Neuronal stem cell (in vitro differentiated cells): ENCODE measurements around the gene RAB12.
A peak's percentile ranks its signal among the peaks of the same experiment; 100 is the strongest.

ENCODE experiments used
- DNase-seq: peaks from one replicate; pipeline ENCODE4 v3.0.0-alpha.2; 2013; ENCODE audit warnings: low spot score
- H2AFZ ChIP-seq: one replicate; pipeline ENCODE4 v1.6.1; 2013; ENCODE audit warnings: mild to moderate bottlenecking, low read length, inconsistent platforms
- H2AK5ac ChIP-seq: 2 replicates; pipeline ENCODE4 v1.6.1; 2013; ENCODE audit warnings: low read depth, mild to moderate bottlenecking, inconsistent platforms, low read length, moderate library complexity, mixed read lengths
- H2BK120ac ChIP-seq: 2 replicates; pipeline ENCODE4 v1.6.1; 2013; ENCODE audit warnings: low read depth, mild to moderate bottlenecking, inconsistent platforms, low read length, moderate library complexity, mixed read lengths
- H2BK12ac ChIP-seq: one replicate; pipeline ENCODE4 v1.6.1; 2013; ENCODE audit warnings: low read length, inconsistent platforms
- H2BK15ac ChIP-seq: 2 replicates; pipeline ENCODE4 v1.6.1; 2013; ENCODE audit warnings: mild to moderate bottlenecking, low read length, inconsistent platforms, mixed read lengths
- H2BK5ac ChIP-seq: one replicate; pipeline ENCODE4 v1.6.1; 2013; ENCODE audit warnings: inconsistent platforms, mild to moderate bottlenecking, low read length, moderate library complexity
- H3K14ac ChIP-seq: one replicate; pipeline ENCODE4 v1.6.1; 2013; ENCODE audit warnings: low read length, inconsistent platforms
- H3K18ac ChIP-seq: 2 replicates; pipeline ENCODE4 v1.6.1; 2013; ENCODE audit warnings: low read length, inconsistent platforms
- H3K23ac ChIP-seq: 2 replicates; pipeline ENCODE4 v1.6.1; 2013; ENCODE audit warnings: low read depth, mild to moderate bottlenecking, mixed read lengths, low read length, inconsistent platforms; ENCODE audit not compliant: poor library complexity
- H3K27ac ChIP-seq: replicated peaks from 3 replicates; pipeline ENCODE4 v1.5.1; 2013; ENCODE audit warnings: low read length, inconsistent platforms
- H3K27me3 ChIP-seq, 3 experiments: 2 replicates each; pipeline ENCODE4 v1.6.1; 2013; ENCODE audit warnings: low read length in 3 of 3, mild to moderate bottlenecking in 2 of 3, inconsistent platforms in 1 of 3, low read depth in 1 of 3, mixed read lengths in 1 of 3, moderate library complexity in 1 of 3; ENCODE audit not compliant: control insufficient read depth in 3 of 3, insufficient read depth in 3 of 3
- H3K36me3 ChIP-seq, 2 donors: replicated peaks in 1 of 2; 2 replicates each; pipeline ENCODE4 v1.6.1; 2013; ENCODE audit warnings: low read length in 2 of 2; ENCODE audit not compliant: control insufficient read depth in 2 of 2, insufficient read depth in 2 of 2
- H3K4ac ChIP-seq: 2 replicates; pipeline ENCODE4 v1.6.1; 2013; ENCODE audit warnings: inconsistent platforms, mild to moderate bottlenecking, low read length, moderate library complexity
- H3K4me1 ChIP-seq, 2 donors: 1 replicate in 1 of 2; 2 replicates in 1 of 2; pipeline ENCODE4 v1.6.1; 2013; ENCODE audit warnings: low read length in 2 of 2, low read depth in 1 of 2; ENCODE audit not compliant: control insufficient read depth in 2 of 2, insufficient read depth in 1 of 2
- H3K4me2 ChIP-seq: one replicate; pipeline ENCODE4 v1.6.1; 2013; ENCODE audit warnings: mild to moderate bottlenecking, low read length, inconsistent platforms; ENCODE audit not compliant: insufficient read depth, poor library complexity, severe bottlenecking
- H3K4me3 ChIP-seq, 2 donors: 2 replicates each; pipeline ENCODE4 v1.5.1; 2013; ENCODE audit warnings: low read length in 2 of 2, mild to moderate bottlenecking in 2 of 2, inconsistent platforms in 1 of 2, moderate library complexity in 1 of 2
- H3K79me1 ChIP-seq: one replicate; pipeline ENCODE4 v1.6.1; 2013; ENCODE audit warnings: low read depth, mild to moderate bottlenecking, inconsistent platforms, low read length, moderate library complexity
- H3K9ac ChIP-seq: one replicate; pipeline ENCODE4 v1.6.1; 2013; ENCODE audit warnings: mild to moderate bottlenecking, low read depth, low read length, inconsistent platforms; ENCODE audit not compliant: poor library complexity
- H3K9me3 ChIP-seq, 2 donors: replicated peaks in 1 of 2; 2 replicates each; pipeline versions ENCODE3 to v1.6.1; 2013; ENCODE audit warnings: low read length in 2 of 2, mild to moderate bottlenecking in 2 of 2, inconsistent platforms in 1 of 2, low read depth in 1 of 2, mixed read lengths in 1 of 2, moderate library complexity in 1 of 2; ENCODE audit not compliant: control insufficient read depth in 2 of 2, insufficient read depth in 1 of 2
- H4K8ac ChIP-seq: one replicate; pipeline ENCODE4 v1.6.1; 2013; ENCODE audit warnings: low read depth, mild to moderate bottlenecking, inconsistent platforms, low read length, moderate library complexity
- H4K91ac ChIP-seq: one replicate; pipeline ENCODE4 v1.6.1; 2013; ENCODE audit warnings: low read length, low read depth, mild to moderate bottlenecking, inconsistent platforms; ENCODE audit not compliant: poor library complexity
- WGBS, 2 donors: extraction: QIAGEN DNeasy Blood & Tissue Kit; methylation state at CpG; one replicate each; pipeline ENCODE4 v1.1.7; 2013; ENCODE audit warnings: missing lambda C conversion rate in 2 of 2, mixed read lengths in 1 of 2; ENCODE audit not compliant: insufficient read length in 2 of 2, insufficient replicate concordance in 1 of 2; ENCODE audit errors: extremely low coverage in 2 of 2; 5-methylcytosine and 5-hydroxymethylcytosine counted together

RAB12 gene

GRCh38 chr18:8607776-8608742, 1.2 kb upstream of the RAB12 start:
- peak overlapping the region in 1 of 2 donors; percentile 76 for H3K4me3 ChIP-seq
- no peak overlapping the region for H3K14ac ChIP-seq
- H2BK5ac ChIP-seq = no peak overlapping the region
- no peak overlapping the region for H4K8ac ChIP-seq
- H3K9me3 ChIP-seq = no peaks in the 10 kb centered on the region
- no peak overlapping the region for H2BK120ac ChIP-seq
- H2BK15ac ChIP-seq = no peak overlapping the region
- no peak overlapping the region for H3K23ac ChIP-seq
- no peak overlapping the region for H3K27ac ChIP-seq
- no peak overlapping the region for H2BK12ac ChIP-seq
- DNase-seq = no peak
- H4K91ac ChIP-seq = no peak overlapping the region
- WGBS, 2 donors = no CpG with 5 or more reads among the region's 18 CpGs
- H3K18ac ChIP-seq = no peak overlapping the region
- H3K4ac ChIP-seq = no peak overlapping the region
- peaks cover 7 to 9% of the 10 kb centered on the region in 2 donors for H3K4me1 ChIP-seq
- peak overlapping the region; percentile 98 for H2AFZ ChIP-seq
- H3K4me2 ChIP-seq = peak overlapping the region; percentile 64
- H3K36me3 ChIP-seq = peaks cover 4 to 17% of the 10 kb centered on the region in 2 donors
- no peak overlapping the region for H2AK5ac ChIP-seq
- H3K27me3 ChIP-seq = peaks cover 0 to 13% (median 0%) of the 10 kb centered on the region in 3 experiments
- peak overlapping the region; percentile 53 for H3K9ac ChIP-seq
- H3K79me1 ChIP-seq = peaks cover 12% of the 10 kb centered on the region

GRCh38 chr18:8609659-8610458, 622 bp downstream of the RAB12 start:
- H2BK5ac ChIP-seq = peak overlapping the region; percentile 46
- peak overlapping the region; percentile 96 for H3K9ac ChIP-seq
- peak overlapping the region; percentile 22 for H2AK5ac ChIP-seq
- no peak overlapping the region for H2BK15ac ChIP-seq
- H3K4me1 ChIP-seq = peaks cover 7 to 9% of the 10 kb centered on the region in 2 donors
- peaks cover 0 to 13% (median 0%) of the 10 kb centered on the region in 3 experiments for H3K27me3 ChIP-seq
- H4K91ac ChIP-seq = no peak overlapping the region
- H2BK12ac ChIP-seq = no peak overlapping the region
- H3K9me3 ChIP-seq = no peaks in the 10 kb centered on the region
- H3K4ac ChIP-seq = no peak overlapping the region
- H2BK120ac ChIP-seq = no peak overlapping the region
- H4K8ac ChIP-seq = no peak overlapping the region
- H3K36me3 ChIP-seq = peaks cover 4 to 26% of the 10 kb centered on the region in 2 donors
- H3K14ac ChIP-seq = peak overlapping the region; percentile 65
- no peak for DNase-seq
- H3K79me1 ChIP-seq = peaks cover 13% of the 10 kb centered on the region
- H2AFZ ChIP-seq = peak overlapping the region; percentile 72
- H3K18ac ChIP-seq = peak overlapping the region; percentile 89
- H3K4me3 ChIP-seq = peak overlapping the region; percentile 93 to 99
- H3K27ac ChIP-seq = no peak overlapping the region
- WGBS, 2 donors = no CpG with 5 or more reads among the region's 78 CpGs
- H3K4me2 ChIP-seq = peak overlapping the region; percentile 88
- H3K23ac ChIP-seq = peak overlapping the region; percentile 36

GRCh38 chr18:8610459-8610851, 1.2 kb downstream of the RAB12 start:
- peaks cover 14% of the 10 kb centered on the region for H3K79me1 ChIP-seq
- H3K36me3 ChIP-seq = peaks cover 4 to 31% of the 10 kb centered on the region in 2 donors
- H2AK5ac ChIP-seq = no peak overlapping the region
- no peak overlapping the region for H2AFZ ChIP-seq
- no peak overlapping the region for H3K23ac ChIP-seq
- H3K9ac ChIP-seq = no peak overlapping the region
- no peak overlapping the region for H3K27ac ChIP-seq
- no peak overlapping the region for H2BK15ac ChIP-seq
- H3K4ac ChIP-seq = no peak overlapping the region
- H2BK12ac ChIP-seq = no peak overlapping the region
- no CpG with 5 or more reads among the region's 13 CpGs for WGBS, 2 donors
- H4K8ac ChIP-seq = no peak overlapping the region
- H3K14ac ChIP-seq = peak overlapping the region; percentile 64
- no peak for DNase-seq
- peaks cover 0 to 13% (median 0%) of the 10 kb centered on the region in 3 experiments for H3K27me3 ChIP-seq
- H3K4me1 ChIP-seq = peaks cover 7 to 9% of the 10 kb centered on the region in 2 donors
- H3K4me3 ChIP-seq = peak overlapping the region; percentile 93 to 99
- H2BK5ac ChIP-seq = no peak overlapping the region
- H3K9me3 ChIP-seq = no peaks in the 10 kb centered on the region
- H3K18ac ChIP-seq = no peak overlapping the region
- H3K4me2 ChIP-seq = peak overlapping the region; percentile 88
- H2BK120ac ChIP-seq = no peak overlapping the region
- no peak overlapping the region for H4K91ac ChIP-seq
